Loucy (cell line): ENCODE data around the gene FOSB.

ENCODE experiments used
- CTCF ChIP-seq: fragments of 200-600 bp; sonication (generic); conservative IDR thresholded peaks from 2 replicates; pipeline ENCODE4 v1.5.1; 2014; ENCODE audit warnings: mild to moderate bottlenecking, antibody characterized with exemption, low read length
- EZH2phosphoT487 ChIP-seq: fragments of 200-600 bp; IDR thresholded peaks from 2 replicates; pipeline ENCODE4 v1.6.1; 2018; ENCODE audit warnings: antibody characterized with exemption, mild to moderate bottlenecking, moderate library complexity, borderline replicate concordance

- TF ChIP-seq CTCF: no peak
- TF ChIP-seq EZH2phosphoT487: no peak
Measured at GRCh38 chr19:45502111-45502510, 34.3 kb downstream of the FOSB start.
